SK-N-SH (cell line): ENCODE data around the gene CCL27. TPM values are rescaled to one million over a fixed set of nuclear protein-coding genes. Genes with fewer than 3 reads are reported as not detected.

ENCODE experiments used
- CTCF ChIA-PET: fragments of 300-600, 350-600 bp; formaldehyde crosslinking; extraction: SDS; loops from one replicate; lab custom pipeline; 2021; lab: Yijun Ruan, JAX
- POLR2A ChIA-PET: fragments of 350-600 bp; sonication (Branson Sonifier 250); formaldehyde crosslinking; extraction: SDS; loops from one replicate; lab custom pipeline; 2020; ENCODE audit warnings: antibody characterized with exemption, inconsistent platforms; lab: Yijun Ruan, JAX
- DNase-seq: peaks from one replicate; pipeline ENCODE4 v3.0.0; 2012
- H2AFZ ChIP-seq: fragments of 200-600 bp; sonication (generic); 2 replicates; pipeline ENCODE4 v1.8.1; 2016; ENCODE audit warnings: antibody characterized with exemption, mild to moderate bottlenecking, low read depth
- H3F3A ChIP-seq: fragments of 200-600 bp; sonication (generic); replicated peaks from 2 replicates; pipeline ENCODE3; 2016; ENCODE audit warnings: antibody characterized with exemption, mild to moderate bottlenecking; ENCODE audit not compliant: insufficient read depth
- H3K27ac ChIP-seq, 2 experiments: fragments of 200-500 bp in 1 of 2; fragments of 200-600 bp in 1 of 2; sonication (Bioruptor generic) in 1 of 2; sonication (generic), shearing (Covaris generic) in 1 of 2; 2 replicates each; pipeline versions ENCODE4 v1.5.1 to v1.6.1; 2014 to 2016; ENCODE audit warnings: low read depth in 2 of 2, inconsistent platforms in 1 of 2, low read length in 1 of 2, mild to moderate bottlenecking in 1 of 2, mixed read lengths in 1 of 2
- H3K27me3 ChIP-seq: fragments of 200-600 bp; sonication (generic), shearing (Covaris generic); 2 replicates; pipeline ENCODE4 v1.6.1; 2016; ENCODE audit warnings: mixed run types; ENCODE audit not compliant: insufficient read depth
- H3K36me3 ChIP-seq, 2 experiments: fragments of 200-500 bp in 1 of 2; fragments of 200-600 bp in 1 of 2; sonication (Bioruptor generic) in 1 of 2; sonication (generic) in 1 of 2; replicated peaks in 1 of 2; 2 replicates each; pipeline versions ENCODE3 to v1.5.1; 2014 to 2016; ENCODE audit warnings: low read length in 1 of 2, mild to moderate bottlenecking in 1 of 2; ENCODE audit not compliant: insufficient read depth in 2 of 2, control insufficient read depth in 1 of 2
- H3K4me1 ChIP-seq, 2 experiments: fragments of 200-500 bp in 1 of 2; fragments of 200-600 bp in 1 of 2; sonication (Bioruptor generic) in 1 of 2; sonication (generic), shearing (Covaris generic) in 1 of 2; 2 replicates each; pipeline versions ENCODE4 v1.5.1 to v1.6.1; 2014 to 2016; ENCODE audit warnings: low read depth in 1 of 2, low read length in 1 of 2, mixed run types in 1 of 2; ENCODE audit not compliant: insufficient read depth in 2 of 2, control insufficient read depth in 1 of 2
- H3K4me2 ChIP-seq: fragments of 200-600 bp; sonication (generic), shearing (Covaris generic); 2 replicates; pipeline ENCODE4 v1.6.1; 2017; ENCODE audit warnings: mixed run types
- H3K4me3 ChIP-seq, 2 experiments: fragments of 200-500 bp in 1 of 2; fragments of 200-600 bp in 1 of 2; sonication (Bioruptor generic) in 1 of 2; sonication (generic), shearing (Covaris generic) in 1 of 2; 2 replicates each; pipeline versions ENCODE4 v1.5.1 to v1.8.1; 2014 to 2016; ENCODE audit warnings: low read depth in 2 of 2, inconsistent platforms in 1 of 2, low read length in 1 of 2, mild to moderate bottlenecking in 1 of 2, mixed read lengths in 1 of 2, moderate library complexity in 1 of 2
- H3K79me2 ChIP-seq: fragments of 200-600 bp; sonication (generic); 2 replicates; pipeline ENCODE4 v1.8.1; 2017; ENCODE audit warnings: mild to moderate bottlenecking; ENCODE audit not compliant: insufficient read depth
- H3K9ac ChIP-seq: fragments of 200-600 bp; sonication (generic); 2 replicates; pipeline ENCODE4 v1.6.1; 2017; ENCODE audit warnings: mixed run types
- H3K9me2 ChIP-seq: fragments of 200-600 bp; sonication (generic); 2 replicates; pipeline ENCODE4 v1.6.1; 2017; ENCODE audit warnings: mixed run types
- H3K9me3 ChIP-seq: fragments of 200-600 bp; sonication (generic); 2 replicates; pipeline ENCODE4 v1.6.1; 2017; ENCODE audit warnings: mixed run types, mild to moderate bottlenecking, moderate library complexity
- H4K20me1 ChIP-seq: fragments of 200-600 bp; sonication (generic); 2 replicates; pipeline ENCODE4 v1.6.1; 2017; ENCODE audit warnings: mild to moderate bottlenecking, mixed run types; ENCODE audit not compliant: insufficient read depth
- CHD2 ChIP-seq: fragments of 150-350 bp; IDR thresholded peaks from 2 replicates; pipeline ENCODE4 v1.6.1; 2018; ENCODE audit warnings: low read length; ENCODE audit not compliant: partially characterized antibody
- ELF1 ChIP-seq: IDR thresholded peaks from 2 replicates; pipeline ENCODE4 v1.4.0; 2012
- FOXM1 ChIP-seq: IDR thresholded peaks from 2 replicates; pipeline ENCODE4 v1.4.0; 2012; ENCODE audit warnings: low read depth, mild to moderate bottlenecking
- POLR2AphosphoS5 ChIP-seq: IDR thresholded peaks from 2 replicates; pipeline ENCODE4 v1.6.1; 2012; ENCODE audit warnings: low read depth, low read length
- RAD21 ChIP-seq: IDR thresholded peaks from 2 replicates; pipeline ENCODE4 v1.6.1; 2012; ENCODE audit warnings: mild to moderate bottlenecking, low read length
- RCOR1 ChIP-seq: fragments of 150-350 bp; IDR thresholded peaks from 2 replicates; pipeline ENCODE4 v1.6.1; 2017; ENCODE audit warnings: antibody characterized with exemption, low read length
- SIN3A ChIP-seq: IDR thresholded peaks from 2 replicates; pipeline ENCODE4 v1.6.1; 2012; ENCODE audit warnings: low read depth, mild to moderate bottlenecking, low read length, moderate library complexity, borderline replicate concordance
- SMC3 ChIP-seq: IDR thresholded peaks from 2 replicates; pipeline ENCODE4 v1.6.1; 2012; ENCODE audit warnings: low read depth, low read length, improper control_type of control experiment
- YY1 ChIP-seq: IDR thresholded peaks from 2 replicates; pipeline ENCODE4 v1.4.0; 2012; ENCODE audit warnings: low read depth, mild to moderate bottlenecking
- WGBS: methylation state at CpG from one replicate; pipeline ENCODE4 v1.1.6; 2017; ENCODE audit warnings: low lambda C conversion rate; 5-methylcytosine and 5-hydroxymethylcytosine counted together
- polyA plus RNA-seq, 3 experiments: library from polyadenylated mRNA; depleted of rRNA; stranded (reverse); fragments of >200 nt; gene quantifications; 2 replicates each; pipeline ENCODE4 v1.2.3, GENCODE V29; 2012
- TF ChIP-seq, protein P1 (sequence below): IDR thresholded peaks from 2 replicates; pipeline ENCODE4 v1.4.0; 2012; ENCODE audit warnings: low read depth
- TF ChIP-seq, protein P2 (sequence below): IDR thresholded peaks from 2 replicates; pipeline ENCODE4 v1.4.0; 2012; ENCODE audit warnings: low read depth, borderline replicate concordance
- TF ChIP-seq, protein P3 (sequence below): fragments of 200-600 bp; sonication (generic); IDR thresholded peaks from 2 replicates; pipeline ENCODE4 v1.6.1; 2017; ENCODE audit warnings: antibody characterized with exemption, mild to moderate bottlenecking, moderate library complexity

Gene CCL27
- polyA plus RNA-seq, 1 of the 3 experiments (the other 2 are of a cell fraction): not detected

DNA sequence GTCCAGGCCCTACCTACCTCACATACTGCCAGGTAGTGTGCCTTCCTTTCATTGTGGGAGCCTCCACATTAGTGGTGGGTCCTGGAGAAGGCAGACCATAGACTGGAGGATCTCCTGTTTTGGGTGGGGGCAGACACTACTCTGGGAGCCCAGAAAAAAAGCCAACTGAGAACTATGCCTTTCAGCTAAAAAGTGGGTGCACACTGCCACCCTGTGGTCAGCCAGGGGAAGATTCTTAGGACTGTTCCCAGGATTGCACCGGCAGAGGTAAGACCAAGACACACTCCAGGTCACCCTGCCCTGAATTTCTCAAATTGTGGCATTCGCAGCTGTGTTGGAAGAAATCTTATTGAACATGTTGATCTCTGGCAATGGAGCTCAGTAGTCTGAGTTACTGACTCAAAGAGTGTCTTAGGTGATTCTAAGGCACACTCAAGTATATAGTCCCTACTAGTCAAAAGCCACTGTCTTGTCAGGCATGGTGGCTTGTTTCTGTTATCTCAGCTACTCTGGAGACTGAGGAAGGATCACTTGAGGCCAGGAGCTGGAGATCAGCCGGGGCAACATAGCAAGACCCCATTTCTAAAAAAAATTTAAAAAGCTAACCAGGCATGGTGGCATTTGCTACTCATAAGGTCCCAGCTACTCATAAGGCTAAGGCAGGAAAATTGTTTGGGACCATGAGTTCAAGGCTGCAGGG lies 28.5 kb downstream of the CCL27 start:
- Histone ChIP-seq H3K9me2 (no peaks in the 10 kb centered on the region), H3K4me3 (no peak overlapping the region; a peak in 1 of 4 replicates), H4K20me1 (0 out of 2 replicates have a peak, but pooled peaks cover 3% of the 10 kb centered on the region), H2AFZ (no peak overlapping the region), H3K4me2 (no peak overlapping the region), H3K27me3 (peaks cover 9% of the 10 kb centered on the region; the same call in 1 of the 2 replicates), H3F3A (no peaks in the 10 kb centered on the region), H3K79me2 (peaks cover 22% of the 10 kb centered on the region), H3K27ac (no peak overlapping the region), H3K9me3 (no peaks in the 10 kb centered on the region), H3K4me1 (peaks cover 4 to 24% of the 10 kb centered on the region in 2 experiments; a peak in 1 of 4 replicates), H3K9ac (no peak overlapping the region), H3K36me3 (peaks cover 0 to 5% of the 10 kb centered on the region in 2 experiments)
- ChIA-PET CTCF (interaction anchor here (0.5 to 12.3 kb wide), 45 partner anchors 10 to 608 kb away, joined by 3 to 256 read pairs (median 4); partner anchors contain the start of genes CCL21, CCL27, CNTFR and DCTN3), POLR2A (no interaction called here)
- WGBS: 10% methylated on average over 2 of the region's 3 CpGs
- TF ChIP-seq, protein P1, sequence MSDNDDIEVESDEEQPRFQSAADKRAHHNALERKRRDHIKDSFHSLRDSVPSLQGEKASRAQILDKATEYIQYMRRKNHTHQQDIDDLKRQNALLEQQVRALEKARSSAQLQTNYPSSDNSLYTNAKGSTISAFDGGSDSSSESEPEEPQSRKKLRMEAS: no peak
- TF ChIP-seq SMC3 (peak; percentile 65), CHD2 (peak; percentile 36), RCOR1 (no peak), RAD21 (peak; percentile 88), POLR2AphosphoS5 (peak; percentile 15; the same call in 1 of the 2 replicates), SIN3A (no peak)
- TF ChIP-seq, protein P2, sequence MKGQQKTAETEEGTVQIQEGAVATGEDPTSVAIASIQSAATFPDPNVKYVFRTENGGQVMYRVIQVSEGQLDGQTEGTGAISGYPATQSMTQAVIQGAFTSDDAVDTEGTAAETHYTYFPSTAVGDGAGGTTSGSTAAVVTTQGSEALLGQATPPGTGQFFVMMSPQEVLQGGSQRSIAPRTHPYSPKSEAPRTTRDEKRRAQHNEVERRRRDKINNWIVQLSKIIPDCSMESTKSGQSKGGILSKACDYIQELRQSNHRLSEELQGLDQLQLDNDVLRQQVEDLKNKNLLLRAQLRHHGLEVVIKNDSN: no peak
- TF ChIP-seq, protein P3, sequence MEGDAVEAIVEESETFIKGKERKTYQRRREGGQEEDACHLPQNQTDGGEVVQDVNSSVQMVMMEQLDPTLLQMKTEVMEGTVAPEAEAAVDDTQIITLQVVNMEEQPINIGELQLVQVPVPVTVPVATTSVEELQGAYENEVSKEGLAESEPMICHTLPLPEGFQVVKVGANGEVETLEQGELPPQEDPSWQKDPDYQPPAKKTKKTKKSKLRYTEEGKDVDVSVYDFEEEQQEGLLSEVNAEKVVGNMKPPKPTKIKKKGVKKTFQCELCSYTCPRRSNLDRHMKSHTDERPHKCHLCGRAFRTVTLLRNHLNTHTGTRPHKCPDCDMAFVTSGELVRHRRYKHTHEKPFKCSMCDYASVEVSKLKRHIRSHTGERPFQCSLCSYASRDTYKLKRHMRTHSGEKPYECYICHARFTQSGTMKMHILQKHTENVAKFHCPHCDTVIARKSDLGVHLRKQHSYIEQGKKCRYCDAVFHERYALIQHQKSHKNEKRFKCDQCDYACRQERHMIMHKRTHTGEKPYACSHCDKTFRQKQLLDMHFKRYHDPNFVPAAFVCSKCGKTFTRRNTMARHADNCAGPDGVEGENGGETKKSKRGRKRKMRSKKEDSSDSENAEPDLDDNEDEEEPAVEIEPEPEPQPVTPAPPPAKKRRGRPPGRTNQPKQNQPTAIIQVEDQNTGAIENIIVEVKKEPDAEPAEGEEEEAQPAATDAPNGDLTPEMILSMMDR: peak; percentile 85
- DNase-seq: peak; percentile 84

DNA sequence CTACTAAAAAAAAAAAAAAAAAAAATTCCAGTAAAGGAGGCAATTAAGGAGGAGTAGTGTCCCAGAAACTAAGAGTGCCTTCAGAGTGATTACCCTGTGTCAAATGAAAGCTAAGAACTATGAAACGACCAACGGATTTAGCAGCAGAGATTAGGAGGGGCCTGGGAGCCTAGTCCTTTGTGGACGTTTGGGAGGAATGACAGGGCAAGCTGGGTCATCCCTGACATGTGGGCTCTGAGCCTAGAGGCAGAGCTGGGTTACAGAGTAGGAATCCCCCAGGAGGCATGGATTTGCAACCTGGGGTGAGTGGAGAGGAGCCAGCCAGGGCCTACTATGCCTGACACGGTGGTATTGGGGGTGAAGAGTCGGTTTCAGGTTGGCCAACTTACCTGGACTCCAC lies 29.3 kb downstream of the CCL27 start:
- no peak for DNase-seq
- WGBS: 93% methylated on average over 5 of the region's 5 CpGs

More for the DNA sequence above, 29.3 kb downstream of the CCL27 start:
- 0 out of 2 replicates have a peak, but pooled peaks cover 3% of the 10 kb centered on the region for H4K20me1 ChIP-seq
- H3K9me3 ChIP-seq: no peaks in the 10 kb centered on the region
- ChIA-PET POLR2A (no interaction called here), CTCF (interaction anchor here (0.5 to 12.3 kb wide), 30 partner anchors 9 to 607 kb away, joined by 3 to 256 read pairs (median 6); partner anchors contain the start of genes CCL21, CNTFR, DCTN3 and GALT)
- TF ChIP-seq ELF1: no peak
- no peak for TF ChIP-seq YY1
- no peak for TF ChIP-seq RAD21
- TF ChIP-seq FOXM1: no peak
- TF ChIP-seq, protein P3: no peak
- H3K27ac ChIP-seq: no peak overlapping the region
- H3K27me3 ChIP-seq: peaks cover 14% of the 10 kb centered on the region; the same call in 1 of the 2 replicates
- H3K9ac ChIP-seq: no peak overlapping the region
- no peak overlapping the region for H3K4me2 ChIP-seq
- no peak overlapping the region for H3K4me3 ChIP-seq
- H3K4me1 ChIP-seq: peaks cover 1 to 24% of the 10 kb centered on the region in 2 experiments; a peak in 1 of 4 replicates
- no peaks in the 10 kb centered on the region for H3K9me2 ChIP-seq
- H2AFZ ChIP-seq: no peak overlapping the region
- H3K36me3 ChIP-seq: peaks cover 0 to 5% of the 10 kb centered on the region in 2 experiments
- H3K79me2 ChIP-seq: peaks cover 22% of the 10 kb centered on the region
- no peaks in the 10 kb centered on the region for H3F3A ChIP-seq
